Esophagus muscularis mucosa (tissue), 4 donors: ENCODE results near the gene WDR48. TPM values are rescaled to one million over a fixed set of nuclear protein-coding genes. Genes with fewer than 3 reads are reported as not detected.

Experiments
- DNase-seq: peaks from one replicate; pipeline ENCODE4 v3.0.0-alpha.2; 2017; ENCODE audit errors: extremely low spot score
- H3K27ac ChIP-seq, 4 donors: fragments of 200-600 bp; sonication (generic); replicated peaks in 1 of 4; 1 replicate in 3 of 4; 2 replicates in 1 of 4; pipeline ENCODE4 v1.5.1; 2016 to 2019; ENCODE audit warnings: mild to moderate bottlenecking in 1 of 4
- H3K27me3 ChIP-seq, 4 donors: fragments of 200-600 bp; sonication (generic); one replicate each; pipeline versions ENCODE4 v1.5.1 to v1.6.0; 2016 to 2019
- H3K36me3 ChIP-seq, 4 donors: fragments of 200-600 bp; sonication (generic); one replicate each; pipeline ENCODE4 v1.5.1; 2016 to 2019
- H3K4me1 ChIP-seq, 4 donors: fragments of 200-600 bp; sonication (generic); one replicate each; pipeline ENCODE4 v1.5.1; 2016 to 2019
- H3K4me3 ChIP-seq, 4 donors: fragments of 200-600 bp; sonication (generic); 1 replicate in 2 of 4; 2 replicates in 2 of 4; pipeline ENCODE4 v1.5.1; 2016 to 2019; ENCODE audit warnings: mild to moderate bottlenecking in 4 of 4, moderate library complexity in 1 of 4
- H3K9me3 ChIP-seq, 4 donors: fragments of 200-600 bp; sonication (generic); 1 replicate in 3 of 4; 2 replicates in 1 of 4; pipeline ENCODE4 v1.5.1; 2016 to 2019
- CTCF ChIP-seq, 3 experiments: fragments of 200-600 bp in 2 of 3; fragments of 450-650 bp in 1 of 3; sonication (generic) in 2 of 3; IDR thresholded peaks; one replicate each; pipeline ENCODE4 v1.5.1; 2017 to 2019; ENCODE audit warnings: antibody characterized with exemption in 3 of 3, mild to moderate bottlenecking in 2 of 3, moderate library complexity in 1 of 3
- EP300 ChIP-seq: sonication (generic); formaldehyde crosslinking; IDR thresholded peaks from one replicate; pipeline ENCODE4 v1.6.1; 2017; ENCODE audit warnings: antibody characterized with exemption
- POLR2A ChIP-seq: fragments of 450-650 bp; IDR thresholded peaks from one replicate; pipeline ENCODE4 v1.6.1; 2017; ENCODE audit warnings: antibody characterized with exemption, moderate library complexity, mild to moderate bottlenecking, low read depth
- POLR2AphosphoS5 ChIP-seq, 2 donors: sonication (generic); formaldehyde crosslinking; IDR thresholded peaks; one replicate each; pipeline ENCODE4 v1.6.1; 2017; ENCODE audit warnings: antibody characterized with exemption in 2 of 2
- WGBS: methylation state at CpG from one replicate; pipeline ENCODE4 v1.1.5; 2018; 5-methylcytosine and 5-hydroxymethylcytosine counted together
- intact Hi-C: fragments of 100-400 bp; cut with DNase I; formaldehyde crosslinking; loops from one replicate; pipeline ENCODE4 v1.15.1; 2023
- total RNA-seq, 4 donors: library from RNA; depleted of rRNA; stranded (reverse); fragments of >200 nt; gene quantifications; one replicate each; pipeline versions ENCODE4 v1.1.0 to v1.2.1, GENCODE V29; 2016

Gene WDR48
- total RNA-seq, 4 donors from 2014 or later: 25.9 to 40.0 (median 29.8) TPM

GRCh38 chr3:39137991-39138803 lies 86.4 kb downstream of the WDR48 start:
- no peak for TF ChIP-seq POLR2A
- TF ChIP-seq EP300: no peak
- TF ChIP-seq POLR2AphosphoS5 (IDR thresholded peaks at IDR 0.05): peak in 1 of 2 donors; percentile 37
- no peak for TF ChIP-seq CTCF (IDR thresholded peaks at IDR 0.05)
- DNase-seq: no peak
- no peaks in the 10 kb centered on the region for H3K9me3 ChIP-seq
- H3K27ac ChIP-seq: peak overlapping the region in 1 of 4 donors; percentile 53
- no peak overlapping the region for H3K4me3 ChIP-seq
- H3K4me1 ChIP-seq: peaks cover 45 to 73% (median 48%) of the 10 kb centered on the region in 4 donors
- H3K36me3 ChIP-seq: peaks cover 8 to 61% (median 52%) of the 10 kb centered on the region in 4 donors
- intact Hi-C loops: no loop called here
- 95% methylated on average over 6 of the region's 10 CpGs for WGBS
- H3K27me3 ChIP-seq: no peaks in the 10 kb centered on the region

GRCh38 chr3:39138804-39139415 lies 87.1 kb downstream of the WDR48 start:
- no peak for DNase-seq
- WGBS: 63% methylated on average over 7 of the region's 7 CpGs
- H3K4me1 ChIP-seq: peaks cover 51 to 80% (median 55%) of the 10 kb centered on the region in 4 donors
- H3K27ac ChIP-seq: peak overlapping the region in 3 of 4 donors; percentile 17 to 53 (median 23)
- peaks cover 15 to 68% (median 54%) of the 10 kb centered on the region in 4 donors for H3K36me3 ChIP-seq
- H3K9me3 ChIP-seq: no peaks in the 10 kb centered on the region
- H3K4me3 ChIP-seq: no peak overlapping the region
- no peaks in the 10 kb centered on the region for H3K27me3 ChIP-seq
- no peak for TF ChIP-seq EP300
- no peak for TF ChIP-seq POLR2A
- TF ChIP-seq CTCF (IDR thresholded peaks at IDR 0.05): no peak
- no peak for TF ChIP-seq POLR2AphosphoS5 (IDR thresholded peaks at IDR 0.05)
- intact Hi-C loops: no loop called here

GRCh38 chr3:39139442-39139841 lies 87.6 kb downstream of the WDR48 start:
- intact Hi-C loops: no loop called here
- WGBS: 52% methylated on average over 2 of the region's 2 CpGs
- H3K27ac ChIP-seq: peak overlapping the region; percentile 17 to 53 (median 30)

GRCh38 chr3:39140341-39140971 lies 88.6 kb downstream of the WDR48 start:
- TF ChIP-seq EP300: no peak
- TF ChIP-seq POLR2A: no peak
- TF ChIP-seq POLR2AphosphoS5 (IDR thresholded peaks at IDR 0.05): no peak
- no peak for TF ChIP-seq CTCF (IDR thresholded peaks at IDR 0.05)
- intact Hi-C loops: no loop called here

More at GRCh38 chr3:39139442-39139841, 87.6 kb downstream of the WDR48 start:
- H3K36me3 ChIP-seq: peaks cover 20 to 73% (median 56%) of the 10 kb centered on the region in 4 donors
- H3K9me3 ChIP-seq: no peaks in the 10 kb centered on the region
- H3K4me3 ChIP-seq: no peak overlapping the region
- DNase-seq: no peak
- TF ChIP-seq POLR2A (no peak), POLR2AphosphoS5 (IDR thresholded peaks at IDR 0.05) (no peak), CTCF (IDR thresholded peaks at IDR 0.05) (no peak), EP300 (no peak)
- peaks cover 51 to 80% (median 55%) of the 10 kb centered on the region in 4 donors for H3K4me1 ChIP-seq
- H3K27me3 ChIP-seq: no peaks in the 10 kb centered on the region

More at GRCh38 chr3:39140341-39140971, 88.6 kb downstream of the WDR48 start:
- H3K36me3 ChIP-seq: peaks cover 26 to 83% (median 63%) of the 10 kb centered on the region in 4 donors
- H3K4me1 ChIP-seq: peaks cover 53 to 70% (median 62%) of the 10 kb centered on the region in 4 donors
- peak overlapping the region; percentile 40 to 66 (median 58) for H3K27ac ChIP-seq
- no peak overlapping the region for H3K4me3 ChIP-seq
- no peak for DNase-seq
- H3K9me3 ChIP-seq: no peaks in the 10 kb centered on the region
- H3K27me3 ChIP-seq: no peaks in the 10 kb centered on the region
- 100% methylated on average over 2 of the region's 2 CpGs for WGBS
